Stimulated activated CD8-positive, alpha-beta memory T cell treated with anti-CD3 and anti-CD28 coated beads, Interleukin-12 subunit alpha, Interleukin-12 subunit beta, amount 100 ng/mL, for 24 hours (primary cell): ENCODE measurements around the gene PET100.

Experiments used
- DNase-seq: peaks from one replicate; pipeline ENCODE4 v3.0.0-alpha.2; 2020; ENCODE audit errors: extremely low read depth

Gene PET100

GRCh38 chr19:7612282-7613274 is 17.0 kb upstream of the PET100 start:
- no peak for DNase-seq

- DNase-seq: no peak
Measured at GRCh38 chr19:7614859-7615741, 14.5 kb upstream of the PET100 start.

GRCh38 chr19:7617172-7617571 is 12.4 kb upstream of the PET100 start:
- DNase-seq: no peak

- DNase-seq: no peak
Measured at GRCh38 chr19:7617735-7618134, 11.9 kb upstream of the PET100 start.

- no peak for DNase-seq
Measured at GRCh38 chr19:7618348-7618747, 11.2 kb upstream of the PET100 start.

- DNase-seq: no peak
Measured at GRCh38 chr19:7618771-7619510, 10.7 kb upstream of the PET100 start.

- DNase-seq: no peak
Measured at GRCh38 chr19:7619671-7620441, 9.7 kb upstream of the PET100 start.

GRCh38 chr19:7620442-7621412 is 8.9 kb upstream of the PET100 start:
- DNase-seq: no peak

GRCh38 chr19:7622933-7623685 is 6.5 kb upstream of the PET100 start:
- no peak for DNase-seq

GRCh38 chr19:7623725-7624603 is 5.6 kb upstream of the PET100 start:
- no peak for DNase-seq

- DNase-seq: no peak
Measured at GRCh38 chr19:7624810-7625209, 4.8 kb upstream of the PET100 start.

- no peak for DNase-seq
Measured at GRCh38 chr19:7625763-7626372, 3.7 kb upstream of the PET100 start.

GRCh38 chr19:7627166-7627565 is 2.4 kb upstream of the PET100 start:
- DNase-seq: no peak

GRCh38 chr19:7628589-7629311 is 843 bp upstream of the PET100 start:
- no peak for DNase-seq

GRCh38 chr19:7631577-7631976 is 2.0 kb downstream of the PET100 start:
- no peak for DNase-seq

GRCh38 chr19:7632340-7633203 is 3.0 kb downstream of the PET100 start:
- no peak for DNase-seq
